ENCODE results near the gene SH3PXD2B. TPM values are rescaled to one million over a fixed set of nuclear protein-coding genes. Genes with fewer than 3 reads are reported as not detected.

The SH3PXD2B gene
- total and polyA plus RNA-seq, 10 of the 15 experiments (the other 5 are each of a cell fraction or from before 2014, with no cell fraction given), result 0.05 to 1.6 (median 0.57) TPM

- no peak for ATAC-seq
- in situ Hi-C loops (cut with MboI), result no loop called here
- POLR2A ChIA-PET, result no interaction called here
Observed at GRCh38 chr5:172410662-172411483, 43.5 kb downstream of the SH3PXD2B start.

More at GRCh38 chr5:172410662-172411483, 43.5 kb downstream of the SH3PXD2B start:
- no peak for FAIRE-seq
- intact Hi-C loops (cut with micrococcal nuclease; ENCODE audit: unreplicated experiment), result no loop called here
- Histone ChIP-seq H2AFZ (ENCODE audit: control insufficient read depth, low read depth, low read length) (no peak overlapping the region), H3K79me2 (ENCODE audit: control insufficient read depth, insufficient read depth, low read length) (no peaks in the 10 kb centered on the region), H3K27me3 (replicated peaks in 1 of 2; ENCODE audit: control insufficient read depth in 2 of 2, insufficient read depth in 2 of 2, low read length in 1 of 2) (no peaks in the 10 kb centered on the region), H3K4me3 (no peak overlapping the region), H4K20me1 (ENCODE audit: control insufficient read depth, insufficient read depth) (no peaks in the 10 kb centered on the region), H3K4me2 (ENCODE audit: control insufficient read depth, insufficient read depth) (no peak overlapping the region), H3K4me1 (ENCODE audit: control insufficient read depth, insufficient read depth, low read length) (peaks cover 12% of the 10 kb centered on the region), H3K36me3 (ENCODE audit: control insufficient read depth in 2 of 2, insufficient read depth in 2 of 2, low read length in 1 of 2) (no peaks in the 10 kb centered on the region), H3K9ac (ENCODE audit: control insufficient read depth, insufficient read depth, low read length) (no peak overlapping the region), H3K9me3 (replicated peaks; ENCODE audit: control insufficient read depth, insufficient read depth, low read length) (no peaks in the 10 kb centered on the region; the same call in 2 of the 3 replicates), H3K27ac (ENCODE audit: control insufficient read depth, insufficient read depth) (no peak overlapping the region)
- WGBS (ENCODE audit: insufficient coverage, insufficient replicate concordance, low lambda C conversion rate, missing lambda C conversion rate), result 62% methylated on average over 5 of the region's 5 CpGs
- RAD21 ChIA-PET (ENCODE audit: unreplicated experiment), result no interaction called here
- SMC1A ChIA-PET (ENCODE audit: uncharacterized antibody, unreplicated experiment), result no interaction called here
- DNase-seq (ENCODE audit: low read depth, low spot score), result no peak
- TF ChIP-seq FOS (IDR thresholded peaks at IDR 0.05; ENCODE audit: borderline replicate concordance, extremely low read depth, insufficient read length) (no peak), PBX3 (IDR thresholded peaks at IDR 0.05; ENCODE audit: insufficient replicate concordance, low read depth, low read length) (no peak), PML (IDR thresholded peaks at IDR 0.05; ENCODE audit: low read length) (no peak), NFYB (IDR thresholded peaks at IDR 0.05; ENCODE audit: insufficient read depth, low read depth, low read length) (no peak), SRF (IDR thresholded peaks at IDR 0.05; ENCODE audit: low read depth in 2 of 2, low read length in 2 of 2) (no peak), RBBP5 (conservative IDR thresholded peaks at IDR 0.05) (no peak), CHD2 (IDR thresholded peaks at IDR 0.05; ENCODE audit: borderline replicate concordance, low read depth, low read length) (no peak), YY1 (IDR thresholded peaks at IDR 0.05; ENCODE audit: low read depth, low read length) (no peak), GABPA (IDR thresholded peaks at IDR 0.05; ENCODE audit: low read depth) (no peak)
- TF ChIP-seq, protein P1, sequence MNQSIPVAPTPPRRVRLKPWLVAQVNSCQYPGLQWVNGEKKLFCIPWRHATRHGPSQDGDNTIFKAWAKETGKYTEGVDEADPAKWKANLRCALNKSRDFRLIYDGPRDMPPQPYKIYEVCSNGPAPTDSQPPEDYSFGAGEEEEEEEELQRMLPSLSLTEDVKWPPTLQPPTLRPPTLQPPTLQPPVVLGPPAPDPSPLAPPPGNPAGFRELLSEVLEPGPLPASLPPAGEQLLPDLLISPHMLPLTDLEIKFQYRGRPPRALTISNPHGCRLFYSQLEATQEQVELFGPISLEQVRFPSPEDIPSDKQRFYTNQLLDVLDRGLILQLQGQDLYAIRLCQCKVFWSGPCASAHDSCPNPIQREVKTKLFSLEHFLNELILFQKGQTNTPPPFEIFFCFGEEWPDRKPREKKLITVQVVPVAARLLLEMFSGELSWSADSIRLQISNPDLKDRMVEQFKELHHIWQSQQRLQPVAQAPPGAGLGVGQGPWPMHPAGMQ (IDR thresholded peaks at IDR 0.05; ENCODE audit: borderline replicate concordance), result no peak
- CTCF ChIA-PET, result no interaction called here
- BruUV-seq (replicated peaks), result no TSS peak

Data from GM12878 (cell line).